DMS114 treated with DMSO at 0.1 percent for 48 hours (cell line): ENCODE data around the gene MAP3K13.

Experiments used
- DNase-seq: peaks from one replicate; lab custom pipeline; 2025; ENCODE audit not compliant: unreplicated experiment; lab: John Stamatoyannopoulos, UW

Gene MAP3K13

GRCh38 chr3:185503521-185503920, 140.6 kb downstream of the MAP3K13 start:
- no peak for DNase-seq

DNA sequence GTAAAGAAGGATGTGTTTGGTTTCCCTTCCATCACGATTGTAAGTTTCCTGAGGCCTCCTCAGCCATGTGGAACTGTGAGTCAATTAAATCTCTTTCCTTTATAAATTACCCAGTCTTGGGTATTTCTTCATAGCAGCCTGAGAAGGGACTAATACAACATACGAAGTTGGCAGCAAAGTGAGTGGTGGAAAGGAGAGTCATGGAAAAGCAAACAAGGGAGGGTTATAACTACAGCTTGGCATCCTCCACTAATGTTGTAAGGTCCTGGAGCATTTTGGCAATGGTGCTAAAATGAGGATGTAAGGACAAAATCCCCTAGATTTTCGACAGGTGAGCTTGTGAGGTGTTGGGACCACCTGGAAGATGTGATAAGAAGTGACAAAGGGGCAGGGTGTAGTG, 141.7 kb downstream of the MAP3K13 start:
- DNase-seq = no peak

GRCh38 chr3:185507883-185508282, 144.9 kb downstream of the MAP3K13 start:
- no peak for DNase-seq

DNA sequence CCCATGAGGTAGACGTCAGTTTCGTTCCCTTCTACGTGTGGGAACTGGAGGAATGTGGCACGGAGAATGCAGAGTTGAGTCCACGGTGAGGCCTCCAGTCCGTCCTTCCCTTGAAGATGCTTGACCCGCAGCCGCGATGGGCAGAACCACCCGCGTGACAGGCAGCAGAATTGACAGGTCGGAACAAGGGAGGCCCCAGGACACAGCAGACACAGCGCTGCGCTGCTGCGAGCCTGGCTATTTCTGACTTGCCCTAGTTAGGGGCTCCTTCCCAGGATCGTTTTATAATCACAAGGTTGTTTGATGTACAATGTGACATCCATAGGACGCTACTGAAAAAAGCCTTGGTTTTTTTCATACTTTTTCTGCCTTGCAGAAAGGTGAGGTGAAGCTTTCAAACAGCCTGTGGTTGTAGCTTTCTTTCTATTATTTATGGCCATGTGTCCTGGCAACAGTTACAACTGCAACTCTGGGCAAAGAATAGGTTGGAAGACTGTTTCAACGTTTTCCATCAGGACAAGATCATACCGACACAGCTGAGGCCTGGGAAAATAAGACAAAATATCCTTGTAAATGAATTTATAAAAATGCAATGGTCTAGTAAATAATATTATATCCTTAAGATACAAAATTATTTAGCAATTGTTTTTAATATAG, 145.5 kb downstream of the MAP3K13 start:
- DNase-seq = no peak

DNA sequence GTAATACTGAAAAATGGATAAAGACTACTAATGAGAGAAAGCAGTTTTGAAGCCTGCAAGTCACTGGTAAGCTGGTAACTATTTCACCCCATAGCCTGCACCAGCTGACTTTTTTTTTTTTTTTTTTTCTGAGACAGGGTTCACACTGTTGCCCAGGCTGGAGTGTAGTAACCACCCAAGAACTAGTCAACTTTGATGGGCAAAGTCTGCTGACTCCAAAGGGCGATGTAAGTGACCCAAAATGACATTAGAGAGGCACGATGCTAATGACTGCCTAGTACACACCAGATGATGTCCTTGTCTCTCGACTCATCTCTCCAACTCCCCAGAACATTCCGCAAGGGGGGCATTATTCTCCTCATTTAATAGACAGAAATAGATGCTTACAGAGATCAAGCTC, 148.8 kb downstream of the MAP3K13 start:
- DNase-seq = no peak

GRCh38 chr3:185517387-185518130, 154.6 kb downstream of the MAP3K13 start:
- no peak for DNase-seq

DNA sequence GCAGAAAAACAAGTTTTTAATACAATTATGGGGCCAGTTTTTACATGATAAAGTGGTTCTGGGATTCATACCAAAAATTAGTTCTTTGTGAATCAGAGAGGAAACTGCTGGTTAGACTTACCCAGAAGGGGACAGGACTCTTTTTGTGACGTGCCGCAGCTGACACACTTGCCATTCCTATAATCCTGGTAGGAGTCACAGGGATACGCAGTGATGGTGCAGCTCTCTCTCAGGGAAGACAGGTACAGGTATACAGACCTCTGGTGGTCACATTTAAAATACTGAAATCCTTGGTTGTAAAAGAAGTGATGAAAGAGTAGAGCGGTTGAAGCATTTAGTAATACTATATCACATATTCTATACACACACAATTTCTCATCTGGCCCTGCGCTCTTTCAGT, 156.1 kb downstream of the MAP3K13 start:
- DNase-seq = no peak

DNA sequence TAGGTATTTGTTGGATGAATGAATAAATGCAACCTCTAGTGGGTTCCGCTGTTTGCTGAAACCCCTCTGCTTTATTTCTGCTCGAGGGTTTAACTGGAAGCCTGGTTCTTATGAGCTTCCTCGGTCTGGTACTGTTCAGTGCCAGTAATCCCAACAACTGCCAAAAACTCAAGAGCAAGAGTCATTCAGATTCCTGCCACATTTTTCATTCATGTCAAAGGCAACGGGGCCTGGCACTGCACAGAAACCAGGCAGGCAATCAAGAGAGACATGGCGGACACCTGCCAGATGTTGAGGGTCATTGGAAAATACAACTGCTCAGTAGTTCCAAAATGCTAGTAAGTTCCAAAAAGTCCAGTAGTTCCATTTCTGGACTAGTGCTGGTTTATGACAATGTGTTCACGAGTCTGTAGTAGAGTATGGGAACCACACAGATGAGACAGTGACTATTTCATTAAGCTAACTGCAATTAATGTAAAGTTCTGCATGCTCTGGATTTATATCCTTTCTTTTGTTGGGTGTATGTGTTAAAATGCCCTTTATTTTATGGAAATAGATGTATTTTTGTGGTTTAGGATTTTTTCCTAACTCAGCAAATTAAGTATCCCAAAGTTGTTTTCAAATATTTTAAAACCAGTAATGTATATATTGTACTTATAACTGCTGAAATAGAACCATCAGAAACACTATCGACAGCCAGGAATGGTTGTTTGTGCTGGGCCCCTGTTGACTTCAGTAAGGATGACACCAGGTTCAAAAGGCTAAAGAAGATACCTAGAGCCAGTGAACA, 158.6 kb downstream of the MAP3K13 start:
- DNase-seq = no peak

DNA sequence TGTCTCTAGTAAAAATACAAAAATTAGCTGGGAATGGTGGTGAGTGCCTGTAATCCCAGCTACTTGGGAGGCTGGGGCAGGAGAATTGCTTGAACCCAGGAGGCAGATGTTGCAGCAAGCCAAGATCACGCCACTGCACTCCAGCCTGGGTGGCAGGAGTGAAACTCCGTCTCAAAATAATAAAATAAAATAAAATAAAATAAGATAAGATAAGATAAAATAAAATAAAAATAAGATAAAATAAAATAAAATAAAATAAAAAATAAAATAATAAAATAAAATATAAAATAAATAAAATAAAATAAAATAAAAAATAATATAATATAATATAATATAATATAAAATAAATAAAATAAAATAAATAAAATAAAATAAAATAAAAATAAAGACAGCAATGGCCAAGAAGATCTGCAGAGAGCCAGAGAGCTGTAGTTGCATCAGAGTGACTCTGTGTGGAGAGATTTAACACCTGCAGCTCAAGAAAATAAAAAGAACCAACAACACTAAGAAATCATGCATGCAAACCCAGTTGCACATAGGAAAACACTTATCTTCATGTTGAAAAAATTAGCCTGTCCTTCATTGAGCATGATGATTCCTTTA, 163.5 kb downstream of the MAP3K13 start:
- no peak for DNase-seq

GRCh38 chr3:185527364-185527763, 164.4 kb downstream of the MAP3K13 start:
- DNase-seq = no peak

- DNase-seq = no peak
Observed at GRCh38 chr3:185528532-185528931, 165.6 kb downstream of the MAP3K13 start.

DNA sequence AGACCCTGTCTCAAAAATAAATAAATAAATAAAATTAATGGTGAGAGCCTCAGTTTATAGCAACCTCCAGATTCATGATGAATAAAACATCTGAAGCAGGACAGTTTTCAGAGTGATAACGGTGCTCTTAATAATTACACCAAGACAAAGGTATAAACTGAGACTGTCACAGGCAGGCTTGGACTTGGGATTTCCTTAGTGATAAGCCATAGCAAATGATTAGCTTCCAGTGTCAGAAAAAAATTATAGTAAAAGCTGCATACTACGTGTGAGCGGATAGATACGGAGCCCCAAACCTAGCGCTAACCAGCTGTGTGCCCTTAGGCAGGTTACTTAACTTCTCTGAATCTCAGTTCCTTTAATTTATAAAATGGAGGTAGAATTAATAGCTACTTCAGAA, 167.9 kb downstream of the MAP3K13 start:
- no peak for DNase-seq

DNA sequence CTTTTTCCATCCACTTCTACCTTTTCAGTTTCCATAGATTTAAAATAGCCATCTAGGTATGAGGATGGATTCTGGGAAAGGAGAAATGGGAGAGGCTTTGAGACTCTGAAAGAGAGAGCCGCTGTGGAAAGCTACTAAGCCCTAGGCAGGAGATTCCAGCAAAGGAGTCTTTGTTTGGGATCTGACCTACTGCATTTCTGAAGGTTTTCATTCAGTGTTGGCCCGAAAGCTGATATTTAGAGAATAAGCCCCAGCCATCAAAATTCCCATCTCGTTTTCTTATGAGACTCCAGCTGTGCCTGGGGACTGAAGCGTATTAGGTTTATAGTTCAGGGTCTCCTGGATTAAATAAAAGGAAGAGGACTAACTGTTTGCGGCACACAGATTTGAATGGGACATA, 170.0 kb downstream of the MAP3K13 start:
- no peak for DNase-seq

GRCh38 chr3:185534511-185534910, 171.6 kb downstream of the MAP3K13 start:
- DNase-seq = no peak

DNA sequence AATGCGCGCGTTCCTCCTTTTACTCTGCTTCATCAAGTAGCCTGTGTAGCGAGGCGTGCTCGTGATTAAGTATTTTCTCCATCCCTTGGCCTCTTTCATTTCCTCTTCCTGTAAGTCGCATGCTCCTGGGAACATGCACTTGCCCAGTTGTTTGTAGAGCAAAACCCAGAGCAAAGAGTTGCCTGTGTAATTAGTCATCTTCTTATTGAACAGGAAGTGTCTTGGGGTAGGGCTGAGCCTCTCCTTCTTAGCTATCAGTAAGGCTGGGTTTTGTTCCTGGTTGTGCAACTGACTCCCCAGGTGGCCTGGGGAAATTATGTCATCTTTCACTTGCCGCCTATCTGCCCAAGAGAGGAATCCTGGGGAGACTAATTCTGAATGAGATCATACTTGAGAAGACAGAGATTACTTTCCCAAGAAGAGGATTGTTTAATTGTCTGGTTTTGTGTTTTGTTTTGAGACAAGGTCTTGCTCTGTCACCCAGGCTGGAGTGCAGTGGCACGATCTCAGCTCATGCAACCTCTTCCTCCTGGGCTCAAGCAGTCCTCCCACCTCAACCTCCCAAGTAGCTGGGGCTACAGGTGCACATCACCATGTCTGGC, 174.5 kb downstream of the MAP3K13 start:
- no peak for DNase-seq
